HG02763 (cell line): ENCODE measurements around the gene SNORC.
"Not testable (repeated sequence)": the region's sequence is repeated elsewhere in the genome, so short reads cannot be mapped to it uniquely, and the experiment has no call there.

Experiments
- ATAC-seq: cut with Tn5 transposase; IDR thresholded peaks from one replicate; pipeline ENCODE4 v1.9.1; 2021; ENCODE audit warnings: mild to moderate bottlenecking, moderate library complexity; ENCODE audit not compliant: unreplicated experiment

SNORC gene

DNA sequence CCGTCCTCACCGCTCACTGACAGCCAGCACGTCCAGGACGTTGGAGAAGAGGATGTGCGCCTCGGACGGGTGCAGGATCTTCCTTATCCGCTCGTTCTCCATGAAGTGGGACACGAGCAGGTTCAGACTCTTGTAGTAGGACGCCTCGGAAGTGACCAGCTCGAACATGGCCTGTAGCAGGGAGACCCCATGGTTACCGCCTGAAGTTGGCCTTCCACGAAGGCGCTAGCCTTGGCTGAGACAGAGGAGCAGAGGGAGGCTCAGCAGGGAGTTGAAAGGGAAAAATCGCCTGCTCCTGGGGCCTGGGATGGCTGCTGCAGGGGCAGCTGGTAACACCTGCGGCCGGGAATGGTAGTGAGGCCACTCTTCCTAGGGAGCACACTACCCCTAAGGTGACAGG is 24.7 kb downstream of the SNORC start:
- no peak for ATAC-seq

DNA sequence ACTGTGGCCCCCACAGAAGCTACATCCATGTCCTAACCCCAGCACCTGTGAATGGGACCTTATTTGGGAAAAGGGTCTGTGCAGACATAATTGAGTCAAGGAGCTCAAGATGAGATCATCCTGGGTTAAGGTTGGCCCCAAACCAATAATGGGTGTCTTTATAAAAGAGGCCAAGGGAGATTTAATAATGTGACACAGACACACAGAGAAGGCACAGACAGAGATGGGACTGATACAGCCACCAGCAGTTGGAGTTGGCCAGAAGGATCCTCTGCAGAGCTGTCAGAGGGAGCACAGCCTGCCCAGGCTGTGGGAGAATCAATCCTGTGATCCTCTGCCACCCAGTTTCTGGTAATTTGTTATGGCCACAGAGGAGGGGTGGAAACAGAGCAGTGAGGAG is 26.0 kb downstream of the SNORC start:
- ATAC-seq, result no peak

- ATAC-seq, result no peak
Observed at GRCh38 chr2:232896720-232897597, 26.9 kb downstream of the SNORC start.

DNA sequence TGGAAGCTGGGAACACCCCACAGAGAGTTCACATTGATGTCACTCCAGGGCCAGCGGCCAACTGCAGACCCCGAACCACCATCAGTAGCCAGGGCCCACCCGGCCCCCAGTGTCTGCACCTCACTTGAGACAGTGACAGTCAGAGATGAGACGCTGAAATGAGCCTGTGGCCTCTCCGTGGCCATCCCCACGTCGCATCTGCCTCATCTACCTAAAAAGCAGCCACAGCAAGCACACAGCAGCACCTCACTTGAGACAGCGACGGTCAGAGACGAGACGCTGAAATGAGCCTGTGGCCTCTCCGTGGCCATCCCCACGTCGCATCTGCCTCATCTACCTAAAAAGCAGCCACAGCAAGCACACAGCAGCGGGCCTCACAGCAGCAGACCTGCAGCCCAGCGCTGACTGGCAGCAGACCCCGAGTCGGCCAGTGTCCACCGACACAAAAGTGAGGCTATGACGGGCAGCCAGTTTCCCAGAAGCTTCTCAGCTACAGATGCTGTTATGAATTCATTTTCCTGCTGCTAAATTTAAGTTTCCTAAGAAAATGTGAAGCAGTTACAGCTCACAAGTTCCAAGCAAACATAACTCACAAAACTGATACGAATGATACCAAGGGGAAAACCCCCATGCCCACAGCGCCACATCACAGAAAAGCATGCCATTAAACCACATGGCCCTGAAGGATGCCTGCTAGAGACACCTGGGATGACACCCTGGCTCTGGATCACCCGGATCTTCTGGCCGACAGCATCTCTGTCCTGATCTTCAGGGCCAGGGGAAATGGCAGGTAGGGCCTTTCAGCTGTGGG is 27.7 kb downstream of the SNORC start:
- no peak for ATAC-seq

DNA sequence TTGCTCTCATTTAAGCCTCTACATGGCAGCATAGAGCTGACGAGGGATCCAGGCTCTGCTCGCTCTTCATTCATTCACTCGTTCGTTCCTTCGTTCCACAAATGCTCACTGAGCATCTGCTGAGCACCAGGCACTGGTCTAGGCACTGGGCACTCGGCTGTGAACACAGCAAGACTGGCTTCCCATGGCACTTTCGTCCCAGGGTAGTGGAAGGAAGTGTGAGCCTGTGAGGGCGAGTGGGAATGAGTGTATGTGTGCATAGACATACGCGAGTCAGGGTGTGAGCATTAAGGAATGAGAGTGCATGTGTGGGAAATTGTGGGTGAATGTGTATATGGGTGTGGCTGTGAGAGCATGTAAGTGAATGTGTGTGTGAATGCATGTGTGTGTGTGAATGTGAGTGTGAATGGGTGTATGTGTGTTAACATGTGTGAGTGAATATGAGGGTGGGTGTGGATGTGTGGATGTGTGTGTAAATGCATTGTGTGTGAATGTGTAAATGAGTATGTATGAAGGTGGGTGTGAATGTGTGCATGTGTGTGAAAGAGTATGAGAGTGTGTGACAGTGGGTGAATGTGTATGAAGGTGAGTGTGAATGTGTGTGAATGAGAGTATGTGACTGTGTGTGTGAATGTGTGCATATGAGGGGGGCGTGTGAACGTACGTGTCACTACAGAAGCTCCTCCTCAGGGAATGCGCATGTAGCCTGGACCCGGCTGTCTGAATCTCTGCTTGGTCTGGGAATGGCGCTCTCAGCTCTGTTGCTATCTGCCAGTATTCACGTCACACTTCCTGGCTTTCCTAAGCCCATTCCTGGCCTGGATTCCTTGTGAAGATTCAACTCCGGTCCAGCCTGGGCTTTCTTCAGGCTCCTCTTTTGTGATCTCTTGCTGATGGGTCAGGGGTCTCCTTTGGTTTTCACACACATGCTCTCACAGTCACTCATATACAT is 28.8 kb downstream of the SNORC start:
- no peak for ATAC-seq

- no peak for ATAC-seq
Observed at GRCh38 chr2:232900811-232901735, 31.0 kb downstream of the SNORC start.

DNA sequence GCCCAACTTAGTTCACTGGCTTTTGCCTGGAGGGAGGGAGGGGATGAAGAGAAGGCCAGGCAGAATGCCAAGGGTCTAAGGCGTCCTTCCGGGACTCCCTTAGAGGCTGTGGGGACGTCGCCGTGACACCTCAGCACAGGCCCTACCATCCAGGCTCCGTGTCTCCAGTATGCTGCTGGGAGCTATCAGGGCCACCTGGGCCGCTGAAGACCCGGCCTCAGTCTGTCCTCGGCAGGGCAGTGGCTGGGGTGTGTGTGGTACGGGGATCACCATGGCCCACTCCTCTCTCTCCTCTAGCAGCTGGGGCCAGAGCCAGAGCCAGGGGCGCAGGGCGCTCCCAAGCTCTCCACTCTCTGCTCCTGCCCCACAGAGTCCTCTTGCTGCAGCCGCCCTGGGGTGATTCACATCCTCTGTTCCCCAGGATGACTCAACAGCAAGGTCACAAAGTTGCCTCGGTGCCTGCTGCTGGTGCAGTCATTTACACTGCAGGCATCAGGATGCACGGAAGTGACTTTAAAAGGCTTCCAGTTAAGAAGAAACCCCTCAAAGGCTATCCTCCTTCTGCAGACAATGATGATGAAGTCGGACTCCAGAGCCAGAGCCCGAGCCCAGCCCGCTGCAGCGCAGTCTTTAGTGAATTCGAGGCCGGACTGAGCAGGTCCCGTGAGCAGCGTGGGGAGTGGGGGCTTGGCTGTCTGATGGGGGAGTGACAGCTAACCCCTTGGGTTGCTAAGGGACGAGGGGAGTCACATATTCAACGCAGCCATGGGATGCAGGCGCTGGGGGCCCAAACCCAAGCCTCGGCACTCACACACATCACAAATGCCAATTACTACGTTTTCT is 31.9 kb downstream of the SNORC start:
- ATAC-seq, result no peak

DNA sequence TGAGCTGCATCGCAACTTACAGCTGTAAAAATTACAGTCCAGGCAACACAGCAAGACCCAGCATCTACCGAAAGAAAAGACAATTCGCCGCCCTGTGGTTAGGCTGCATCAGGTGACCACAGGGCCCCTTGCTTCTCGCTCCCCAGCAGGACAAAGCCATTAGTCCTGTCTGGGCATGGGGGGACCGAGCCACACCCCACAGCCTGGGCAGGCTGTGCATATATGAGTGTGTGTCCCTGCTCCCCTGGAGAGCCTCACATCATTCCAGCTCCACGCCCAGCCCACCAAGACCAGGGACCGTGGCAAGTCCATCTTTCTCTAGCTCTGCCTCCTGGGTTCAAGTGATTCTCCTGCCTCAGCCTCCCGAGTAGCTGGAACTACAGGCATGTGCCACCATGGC is 33.9 kb downstream of the SNORC start:
- ATAC-seq, result no peak

GRCh38 chr2:232906867-232907717 is 37.0 kb downstream of the SNORC start:
- not testable (repeated sequence) for ATAC-seq

DNA sequence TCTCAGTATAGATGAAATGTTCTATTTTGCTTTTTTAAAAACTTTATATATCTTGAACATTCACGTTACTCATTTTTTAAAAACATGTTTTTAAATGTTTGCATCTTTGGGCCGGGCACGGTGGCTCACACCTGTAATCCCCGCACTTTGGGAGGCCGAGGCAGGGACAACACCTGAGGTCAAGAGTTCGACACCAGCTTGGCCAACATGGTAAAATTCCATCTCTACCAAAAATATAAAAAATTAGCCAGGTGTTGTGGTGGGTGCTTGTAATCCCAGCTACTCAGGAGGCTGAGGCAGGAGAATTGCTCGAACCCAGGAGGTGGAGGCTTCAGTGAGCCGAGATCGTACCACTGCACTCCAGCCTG is 37.6 kb downstream of the SNORC start:
- ATAC-seq, result not testable (repeated sequence)

DNA sequence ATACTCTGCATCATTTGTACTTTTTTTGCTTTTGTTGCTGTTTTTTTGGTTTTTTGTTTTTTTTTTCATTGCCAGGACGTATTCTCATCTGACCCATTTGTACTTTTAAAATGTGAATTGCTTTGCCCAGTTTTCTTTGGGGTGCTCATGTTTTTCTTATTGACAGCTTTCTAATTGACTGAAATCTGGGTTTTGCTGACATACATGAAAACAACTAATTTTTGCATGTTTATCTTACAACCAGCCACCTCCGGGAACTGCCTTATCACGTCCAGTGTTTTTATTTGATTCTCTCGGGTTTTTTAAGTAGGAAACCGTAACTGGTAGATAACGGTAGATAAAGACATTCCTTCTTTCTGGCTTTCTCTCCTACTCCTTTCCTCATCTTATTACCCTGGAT is 38.6 kb downstream of the SNORC start:
- no peak for ATAC-seq

GRCh38 chr2:232910376-232910775 is 40.3 kb downstream of the SNORC start:
- no peak for ATAC-seq

DNA sequence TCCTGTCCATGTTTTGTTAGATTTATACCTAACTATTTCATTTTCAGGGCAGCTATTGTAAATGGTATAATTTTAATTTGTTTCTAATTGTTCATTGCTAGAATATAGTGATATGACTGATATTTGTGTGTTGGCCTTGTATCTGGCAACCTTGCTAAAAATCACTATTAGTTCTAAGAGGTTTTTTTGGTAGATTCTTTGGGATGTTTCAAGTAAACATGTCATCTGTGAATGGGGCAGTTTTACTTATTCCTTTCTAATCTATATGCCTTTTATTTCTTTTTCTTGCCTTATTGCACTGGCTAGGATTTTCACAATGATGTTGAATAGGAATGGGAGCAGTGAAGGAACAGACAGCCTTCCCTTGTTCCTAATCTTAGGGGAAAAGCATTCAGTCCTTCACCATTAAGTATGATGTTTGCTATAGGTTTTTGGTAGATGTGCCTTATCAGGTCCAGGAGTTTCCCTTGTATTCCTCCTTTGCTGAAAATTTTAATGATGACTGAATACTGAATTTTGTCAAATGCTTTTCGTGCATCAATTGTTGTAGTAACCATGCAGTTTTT is 41.7 kb downstream of the SNORC start:
- ATAC-seq, result no peak

- no peak for ATAC-seq
Observed at GRCh38 chr2:232913903-232914302, 43.8 kb downstream of the SNORC start.

DNA sequence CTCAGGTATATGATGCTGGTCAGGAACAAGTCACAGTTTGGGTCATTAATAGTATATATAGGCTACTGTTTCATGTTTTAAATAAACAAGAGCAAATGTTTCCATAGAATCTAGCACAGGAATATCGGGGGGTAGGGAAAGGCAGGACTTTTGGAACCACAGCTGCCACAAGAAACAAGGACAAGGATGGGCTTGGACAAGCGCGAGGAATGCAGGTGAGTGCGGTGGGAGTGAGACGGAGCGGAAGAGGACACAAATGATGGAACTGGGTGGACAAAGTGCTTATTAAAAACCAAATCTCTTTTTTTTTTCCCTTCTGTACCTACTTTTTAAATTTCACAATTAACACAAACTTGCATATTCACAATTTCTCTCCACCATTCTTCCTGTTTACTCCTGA is 49.1 kb downstream of the SNORC start:
- ATAC-seq, result no peak

GRCh38 chr2:232920055-232920454 is 50.0 kb downstream of the SNORC start:
- no peak for ATAC-seq

- no peak for ATAC-seq
Observed at GRCh38 chr2:232920760-232921159, 50.7 kb downstream of the SNORC start.

- no peak for ATAC-seq
Observed at GRCh38 chr2:232924433-232924832, 54.4 kb downstream of the SNORC start.
